Lower leg skin (tissue), 3 donors: ENCODE measurements around the gene ZCCHC13.

Source experiments
- POLR2A ChIP-seq, 2 donors: fragments of 450-650 bp; IDR thresholded peaks; one replicate each; pipeline ENCODE4 v1.6.1; 2016 to 2017; ENCODE audit warnings: antibody characterized with exemption in 2 of 2, mild to moderate bottlenecking in 1 of 2, moderate library complexity in 1 of 2
- TF ChIP-seq, protein P1 (sequence below), 3 donors: fragments of 450-650 bp; IDR thresholded peaks; one replicate each; pipeline ENCODE4 v1.5.1; 2016; ENCODE audit warnings: antibody characterized with exemption in 3 of 3, mild to moderate bottlenecking in 3 of 3, moderate library complexity in 2 of 3

DNA sequence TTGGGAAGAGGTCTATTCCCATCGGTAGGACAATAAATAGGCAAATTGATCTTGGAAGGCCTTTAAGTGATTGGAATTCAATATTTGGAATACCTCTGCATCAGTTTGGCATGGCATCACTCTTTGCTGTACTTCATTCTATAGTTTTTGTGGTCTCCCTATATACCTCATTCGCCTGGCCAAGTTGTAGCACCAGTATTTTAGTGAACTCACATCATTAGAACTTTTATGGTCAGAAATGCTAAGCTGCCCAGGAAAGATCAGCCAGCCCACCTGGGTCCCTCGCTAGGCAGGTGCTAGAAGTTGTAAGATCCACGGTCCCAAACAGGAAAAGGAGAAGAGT is 40.3 kb downstream of the ZCCHC13 start:
- TF ChIP-seq, protein P1, sequence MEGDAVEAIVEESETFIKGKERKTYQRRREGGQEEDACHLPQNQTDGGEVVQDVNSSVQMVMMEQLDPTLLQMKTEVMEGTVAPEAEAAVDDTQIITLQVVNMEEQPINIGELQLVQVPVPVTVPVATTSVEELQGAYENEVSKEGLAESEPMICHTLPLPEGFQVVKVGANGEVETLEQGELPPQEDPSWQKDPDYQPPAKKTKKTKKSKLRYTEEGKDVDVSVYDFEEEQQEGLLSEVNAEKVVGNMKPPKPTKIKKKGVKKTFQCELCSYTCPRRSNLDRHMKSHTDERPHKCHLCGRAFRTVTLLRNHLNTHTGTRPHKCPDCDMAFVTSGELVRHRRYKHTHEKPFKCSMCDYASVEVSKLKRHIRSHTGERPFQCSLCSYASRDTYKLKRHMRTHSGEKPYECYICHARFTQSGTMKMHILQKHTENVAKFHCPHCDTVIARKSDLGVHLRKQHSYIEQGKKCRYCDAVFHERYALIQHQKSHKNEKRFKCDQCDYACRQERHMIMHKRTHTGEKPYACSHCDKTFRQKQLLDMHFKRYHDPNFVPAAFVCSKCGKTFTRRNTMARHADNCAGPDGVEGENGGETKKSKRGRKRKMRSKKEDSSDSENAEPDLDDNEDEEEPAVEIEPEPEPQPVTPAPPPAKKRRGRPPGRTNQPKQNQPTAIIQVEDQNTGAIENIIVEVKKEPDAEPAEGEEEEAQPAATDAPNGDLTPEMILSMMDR (IDR thresholded peaks at IDR 0.05) = no peak
- TF ChIP-seq POLR2A (IDR thresholded peaks at IDR 0.05) = no peak
